Psoas muscle (tissue), 8 donors: ENCODE results near the gene THBS2. TPM values are rescaled to one million over a fixed set of nuclear protein-coding genes. Genes with fewer than 3 reads are reported as not detected.

ENCODE experiments used
- ATAC-seq, 4 donors: fragments of 200-7000 bp; cut with Tn5 transposase; one replicate each; pipeline ENCODE4 v1.9.1; 2020; ENCODE audit warnings: moderate library complexity in 3 of 4, mild to moderate bottlenecking in 2 of 4
- DNase-seq, 2 donors: peaks; one replicate each; pipeline ENCODE4 v3.0.0-alpha.2; 2020
- H3K27ac ChIP-seq: fragments of 200-600 bp; one replicate; pipeline ENCODE4 v1.8.0; 2022
- H3K27me3 ChIP-seq, 3 donors: fragments of 200-600 bp in 1 of 3; one replicate each; pipeline versions ENCODE4 v1.6.1 to v1.8.0; 2013 to 2022; ENCODE audit warnings: low read length in 2 of 3, mild to moderate bottlenecking in 2 of 3, moderate library complexity in 1 of 3; ENCODE audit not compliant: insufficient read depth in 3 of 3
- H3K36me3 ChIP-seq, 2 donors: fragments of 200-600 bp in 1 of 2; one replicate each; pipeline versions ENCODE4 v1.6.1 to v1.8.0; 2013 to 2022; ENCODE audit warnings: low read depth in 1 of 2, mild to moderate bottlenecking in 1 of 2, moderate library complexity in 1 of 2; ENCODE audit not compliant: insufficient read depth in 1 of 2
- H3K4me1 ChIP-seq: fragments of 200-600 bp; one replicate; pipeline ENCODE4 v1.8.0; 2022
- H3K4me3 ChIP-seq: fragments of 200-600 bp; one replicate; pipeline ENCODE4 v1.8.0; 2022; ENCODE audit warnings: mild to moderate bottlenecking
- H3K9me3 ChIP-seq: fragments of 200-600 bp; one replicate; pipeline ENCODE4 v1.8.0; 2022
- CTCF ChIP-seq: fragments of 200-600 bp; IDR thresholded peaks from one replicate; pipeline ENCODE4 v1.8.0; 2022; ENCODE audit warnings: antibody characterized with exemption
- WGBS, 3 donors: extraction: QIAGEN DNeasy Blood & Tissue Kit; methylation state at CpG; one replicate each; pipeline versions ENCODE4 v1.1.6 to v1.1.7; 2013; 5-methylcytosine and 5-hydroxymethylcytosine counted together
- intact Hi-C, 2 donors: fragments of 100-400 bp; cut with DNase I; formaldehyde crosslinking; loops; one replicate each; pipeline versions ENCODE4 v1.11.0 to v1.14.2; 2022
- polyA plus RNA-seq, 3 donors: library from polyadenylated mRNA; stranded (reverse); fragments of 200-250 nt; gene quantifications; one replicate each; pipeline ENCODE4 v1.2.3, GENCODE V29; 2013
- total RNA-seq, 4 donors: library from RNA; stranded (reverse); fragmentation: NEBNext Ultra II Directional in 2 of 4; extraction: Animal tissue kit (Norgen Biotek cat#: 25700) in 2 of 4; gene quantifications; one replicate each; pipeline versions ENCODE4 v1.2.1 to v1.2.4, GENCODE V29; 2021 to 2023
- donor health status: healthy with polysubstance abuse.
- donor health status: DM: no; HTN: no; CAD: no; lungs with moderate emphysema.
- donor health status: Bipolar disorder and iron deficiency.
- donor health status: healthy.
- donor health status: DM: yes; HTN: yes; CAD: no.
- donor health status: DM: no; HTN: no; CAD: no.
- donor health status: DM: no; HTN: no; CAD: no.
- donor health status: DM: yes; HTN: yes; CAD: no.

The THBS2 gene
- total and polyA plus RNA-seq, 7 donors = 0.49 to 9.4 (median 1.6) TPM

GRCh38 chr6:169249057-169249456, 4.6 kb downstream of the THBS2 start:
- intact Hi-C loops = no loop called here
- Histone ChIP-seq H3K4me3 (no peak overlapping the region), H3K27ac (no peak overlapping the region), H3K27me3 (peaks cover 0 to 28% (median 5%) of the 10 kb centered on the region in 3 donors), H3K4me1 (peaks cover 3% of the 10 kb centered on the region), H3K36me3 (no peaks in the 10 kb centered on the region), H3K9me3 (no peaks in the 10 kb centered on the region)
- WGBS, 3 donors = 51 to 69% (median 61%) methylated on average over 16 of the region's 16 CpGs
- TF ChIP-seq CTCF = no peak
- DNase-seq (no peak), ATAC-seq (no peak)

GRCh38 chr6:169248521-169248971, 5.1 kb downstream of the THBS2 start:
- H3K27ac ChIP-seq = no peak overlapping the region
- ATAC-seq = no peak
- 94 to 96% (median 95%) methylated on average over 36 of the region's 36 CpGs for WGBS, 3 donors
- no peaks in the 10 kb centered on the region for H3K9me3 ChIP-seq
- H3K36me3 ChIP-seq = no peaks in the 10 kb centered on the region
- peaks cover 0 to 23% (median 5%) of the 10 kb centered on the region in 3 donors for H3K27me3 ChIP-seq
- no peak for DNase-seq
- TF ChIP-seq CTCF = no peak
- intact Hi-C loops = no loop called here
- H3K4me3 ChIP-seq = no peak overlapping the region
- peaks cover 2% of the 10 kb centered on the region for H3K4me1 ChIP-seq

- Histone ChIP-seq H3K36me3 (no peaks in the 10 kb centered on the region), H3K4me3 (no peak overlapping the region), H3K4me1 (no peaks in the 10 kb centered on the region), H3K9me3 (no peaks in the 10 kb centered on the region), H3K27me3 (peaks cover 0 to 18% (median 5%) of the 10 kb centered on the region in 3 donors), H3K27ac (no peak overlapping the region)
- ATAC-seq (no peak), DNase-seq (no peak)
- TF ChIP-seq CTCF = no peak
- WGBS, 3 donors = 87 to 94% (median 88%) methylated on average over 8 of the region's 8 CpGs
- intact Hi-C loops = no loop called here
Observed at GRCh38 chr6:169247991-169248390, 5.7 kb downstream of the THBS2 start.

- no peak for ATAC-seq
- Histone ChIP-seq H3K27me3 (peaks cover 0 to 16% (median 4%) of the 10 kb centered on the region in 3 donors), H3K4me1 (no peaks in the 10 kb centered on the region), H3K27ac (no peak overlapping the region), H3K4me3 (no peak overlapping the region), H3K9me3 (no peaks in the 10 kb centered on the region), H3K36me3 (no peaks in the 10 kb centered on the region)
- WGBS, 3 donors = 92 to 94% (median 93%) methylated on average over 4 of the region's 4 CpGs
- no peak for DNase-seq
- intact Hi-C loops = no loop called here
- no peak for TF ChIP-seq CTCF
Observed at GRCh38 chr6:169247419-169247818, 6.2 kb downstream of the THBS2 start.

GRCh38 chr6:169246445-169246844, 7.2 kb downstream of the THBS2 start:
- DNase-seq (no peak), ATAC-seq (no peak)
- 73 to 80% (median 79%) methylated on average over 6 of the region's 6 CpGs for WGBS, 3 donors
- intact Hi-C loops = no loop called here
- no peak for TF ChIP-seq CTCF
- no peaks in the 10 kb centered on the region for H3K9me3 ChIP-seq
- H3K4me3 ChIP-seq = no peak overlapping the region
- peaks cover 0 to 7% (median 0%) of the 10 kb centered on the region in 3 donors for H3K27me3 ChIP-seq
- H3K36me3 ChIP-seq = no peaks in the 10 kb centered on the region
- no peaks in the 10 kb centered on the region for H3K4me1 ChIP-seq
- H3K27ac ChIP-seq = no peak overlapping the region
